Adrenal gland (tissue), 12 donors: ENCODE results near the gene USP14. TPM values are rescaled to one million over a fixed set of nuclear protein-coding genes. Genes with fewer than 3 reads are reported as not detected.

Experiments used
- DNase-seq, 7 donors: peaks; one replicate each; pipeline ENCODE4 v3.0.0-alpha.2; 2019 to 2020
- H3K27ac ChIP-seq, 5 donors: fragments of 200-600 bp; sonication (generic) in 4 of 5; 1 replicate in 3 of 5; 2 replicates in 2 of 5; pipeline versions ENCODE4 v1.5.1 to v1.8.0; 2016 to 2020; ENCODE audit warnings: mild to moderate bottlenecking in 1 of 5
- H3K27me3 ChIP-seq: fragments of 200-600 bp; 2 replicates; pipeline ENCODE4 v1.8.0; 2021
- H3K36me3 ChIP-seq, 2 donors: fragments of 200-600 bp; replicated peaks in 1 of 2; 1 replicate in 1 of 2; 2 replicates in 1 of 2; pipeline versions ENCODE4 v1.5.1 to v1.8.0; 2018 to 2022
- H3K4me1 ChIP-seq, 2 donors: fragments of 200-600 bp; replicated peaks in 1 of 2; 1 replicate in 1 of 2; 2 replicates in 1 of 2; pipeline versions ENCODE4 v1.5.1 to v1.8.0; 2018 to 2021
- H3K4me3 ChIP-seq, 4 donors: fragments of 200-600 bp; sonication (generic) in 3 of 4; one replicate each; pipeline ENCODE4 v1.5.1; 2016 to 2018
- H3K9me3 ChIP-seq, 3 donors: fragments of 200-600 bp; sonication (generic) in 1 of 3; replicated peaks in 1 of 3; 1 replicate in 2 of 3; 2 replicates in 1 of 3; pipeline versions ENCODE4 v1.5.1 to v1.8.0; 2016 to 2021
- POLR2A ChIP-seq, 2 donors: fragments of 450-650 bp; IDR thresholded peaks; one replicate each; pipeline ENCODE4 v1.6.1; 2017; ENCODE audit warnings: antibody characterized with exemption in 2 of 2, mild to moderate bottlenecking in 2 of 2, moderate library complexity in 1 of 2
- WGBS, 4 donors: extraction: QIAGEN DNeasy Blood & Tissue Kit in 2 of 4; methylation state at CpG; one replicate each; pipeline versions ENCODE4 v1.1.5 to v1.1.7; 2013 to 2017; 5-methylcytosine and 5-hydroxymethylcytosine counted together
- intact Hi-C, 2 donors: fragments of 100-400 bp; cut with DNase I; formaldehyde crosslinking; loops; one replicate each; pipeline versions ENCODE4 v1.14.1 to v1.15.0; 2022 to 2023
- polyA plus RNA-seq, 3 donors: library from polyadenylated mRNA; stranded (reverse); fragments of 200-250 nt in 2 of 3; fragments of 350-450 nt in 1 of 3; fragmentation: Illumina TruSeq in 1 of 3; extraction: RNeasy Lipid Tissue Mini Kit (QIAGEN cat#74804) in 1 of 3; gene quantifications; one replicate each; pipeline ENCODE4 v1.2.3, GENCODE V29; 2013 to 2014
- total RNA-seq, 9 donors: library from RNA; depleted of rRNA in 4 of 9; stranded (reverse); fragments of >200 nt in 4 of 9; fragments of 120-200 nt in 1 of 9; fragmentation: NEBNext Ultra II Directional in 1 of 9; extraction: Animal tissue kit (Norgen Biotek cat#: 25700) in 1 of 9; gene quantifications; one replicate each; pipeline versions ENCODE4 v1.1.0 to v1.2.4, GENCODE V29; 2013 to 2023
- TF ChIP-seq, protein P1 (sequence below), 6 experiments: fragments of 450-650 bp in 4 of 6; fragments of 200-600 bp in 2 of 6; sonication (generic) in 1 of 6; IDR thresholded peaks; 1 replicate in 5 of 6; 2 replicates in 1 of 6; pipeline versions ENCODE4 v1.5.1 to v1.8.0; 2016 to 2021; ENCODE audit warnings: antibody characterized with exemption in 6 of 6, mild to moderate bottlenecking in 2 of 6, moderate library complexity in 1 of 6
- donor health status: healthy with polysubstance abuse.
- donor health status: Bipolar disorder and iron deficiency.
- donor health status: DM: yes; HTN: yes; CAD: no.
- donor health status: DM: no; HTN: no; CAD: no.
- donor health status: DM: no; HTN: no; CAD: no.
- donor health status: DM: yes; HTN: yes; CAD: no.

Gene USP14
- total and polyA plus RNA-seq, 12 donors, result 12.0 to 105 (median 36.6) TPM

DNA sequence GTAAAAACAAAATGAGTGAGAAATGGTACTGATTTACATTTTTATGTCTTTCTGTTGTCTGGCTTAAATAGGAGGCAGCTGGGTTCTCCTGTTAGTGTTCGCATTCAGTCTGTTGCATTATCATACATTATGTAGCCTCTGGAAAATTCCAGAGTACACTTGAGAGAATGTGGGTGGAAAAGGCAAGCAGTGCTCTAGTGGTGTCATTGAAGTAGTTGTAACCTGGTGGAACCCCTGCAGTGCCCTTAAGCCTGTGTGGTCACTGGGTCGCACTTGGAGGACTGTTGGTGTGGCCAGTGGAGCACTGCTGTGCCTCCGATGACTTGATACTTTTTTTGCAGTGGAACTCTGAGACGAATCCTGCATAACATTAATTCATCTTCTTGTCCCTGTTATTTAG, 52.4 kb downstream of the USP14 start:
- 95 to 99% (median 96%) methylated on average over 4 of the region's 4 CpGs for WGBS, 4 donors
- Histone ChIP-seq H3K27ac (no peak overlapping the region), H3K36me3 (peaks cover 0 to 46% of the 10 kb centered on the region in 2 donors), H3K4me3 (no peak overlapping the region), H3K9me3 (no peaks in the 10 kb centered on the region), H3K27me3 (no peaks in the 10 kb centered on the region), H3K4me1 (no peaks in the 10 kb centered on the region)
- no peak for DNase-seq
- intact Hi-C loops, result no loop called here
- TF ChIP-seq POLR2A (IDR thresholded peaks at IDR 0.05), result no peak
- TF ChIP-seq, protein P1, sequence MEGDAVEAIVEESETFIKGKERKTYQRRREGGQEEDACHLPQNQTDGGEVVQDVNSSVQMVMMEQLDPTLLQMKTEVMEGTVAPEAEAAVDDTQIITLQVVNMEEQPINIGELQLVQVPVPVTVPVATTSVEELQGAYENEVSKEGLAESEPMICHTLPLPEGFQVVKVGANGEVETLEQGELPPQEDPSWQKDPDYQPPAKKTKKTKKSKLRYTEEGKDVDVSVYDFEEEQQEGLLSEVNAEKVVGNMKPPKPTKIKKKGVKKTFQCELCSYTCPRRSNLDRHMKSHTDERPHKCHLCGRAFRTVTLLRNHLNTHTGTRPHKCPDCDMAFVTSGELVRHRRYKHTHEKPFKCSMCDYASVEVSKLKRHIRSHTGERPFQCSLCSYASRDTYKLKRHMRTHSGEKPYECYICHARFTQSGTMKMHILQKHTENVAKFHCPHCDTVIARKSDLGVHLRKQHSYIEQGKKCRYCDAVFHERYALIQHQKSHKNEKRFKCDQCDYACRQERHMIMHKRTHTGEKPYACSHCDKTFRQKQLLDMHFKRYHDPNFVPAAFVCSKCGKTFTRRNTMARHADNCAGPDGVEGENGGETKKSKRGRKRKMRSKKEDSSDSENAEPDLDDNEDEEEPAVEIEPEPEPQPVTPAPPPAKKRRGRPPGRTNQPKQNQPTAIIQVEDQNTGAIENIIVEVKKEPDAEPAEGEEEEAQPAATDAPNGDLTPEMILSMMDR (IDR thresholded peaks at IDR 0.05), result no peak

- Histone ChIP-seq H3K9me3 (no peaks in the 10 kb centered on the region), H3K27me3 (no peaks in the 10 kb centered on the region), H3K4me1 (no peaks in the 10 kb centered on the region), H3K36me3 (peaks cover 0 to 51% of the 10 kb centered on the region in 2 donors), H3K27ac (no peak overlapping the region), H3K4me3 (no peak overlapping the region)
- no peak for TF ChIP-seq POLR2A (IDR thresholded peaks at IDR 0.05)
- TF ChIP-seq, protein P1 (IDR thresholded peaks at IDR 0.05), result no peak
- intact Hi-C loops, result no loop called here
- DNase-seq, result no peak
Observed at GRCh38 chr18:211582-211981, 53.2 kb downstream of the USP14 start.

DNA sequence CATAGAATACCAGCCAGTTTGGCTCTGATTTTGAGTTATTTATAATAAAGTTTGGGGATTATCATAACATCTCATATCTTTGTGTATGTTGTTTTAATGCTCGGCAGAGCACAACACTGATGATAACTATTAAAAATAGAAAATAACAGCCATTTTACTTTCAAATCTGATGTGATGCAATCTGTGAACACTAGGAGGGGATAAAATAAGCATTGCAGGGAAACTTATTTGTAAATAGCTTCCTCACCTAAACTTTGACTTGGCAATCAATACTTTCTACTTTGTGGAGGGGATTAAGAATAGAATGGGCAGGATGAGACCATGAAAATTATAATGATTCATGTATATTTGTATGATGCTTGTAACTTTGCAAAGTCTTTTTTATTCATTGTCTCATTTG, 54.4 kb downstream of the USP14 start:
- Histone ChIP-seq H3K4me1 (no peaks in the 10 kb centered on the region), H3K36me3 (peaks cover 0 to 62% of the 10 kb centered on the region in 2 donors), H3K9me3 (no peaks in the 10 kb centered on the region), H3K4me3 (no peak overlapping the region), H3K27ac (no peak overlapping the region), H3K27me3 (no peaks in the 10 kb centered on the region)
- DNase-seq, result no peak
- WGBS, 4 donors, result 68 to 88% (median 81%) methylated on average over 1 of the region's 1 CpG
- intact Hi-C loops, result no loop called here
- TF ChIP-seq, protein P1 (IDR thresholded peaks at IDR 0.05), result no peak

GRCh38 chr18:213505-213904, 55.1 kb downstream of the USP14 start:
- Histone ChIP-seq H3K36me3 (peaks cover 0 to 69% of the 10 kb centered on the region in 2 donors), H3K9me3 (no peaks in the 10 kb centered on the region), H3K4me1 (no peaks in the 10 kb centered on the region), H3K4me3 (no peak overlapping the region), H3K27me3 (no peaks in the 10 kb centered on the region), H3K27ac (no peak overlapping the region)
- TF ChIP-seq, protein P1 (IDR thresholded peaks at IDR 0.05), result no peak
- TF ChIP-seq POLR2A (IDR thresholded peaks at IDR 0.05), result no peak
- intact Hi-C loops, result no loop called here
- 88 to 93% (median 91%) methylated on average over 4 of the region's 4 CpGs for WGBS, 4 donors
- DNase-seq, result no peak
